GM13976 (cell line): ENCODE measurements around the gene KCNH1.

ENCODE experiments used
- DNase-seq: peaks from one replicate; pipeline ENCODE4 v3.0.0; 2012; ENCODE audit warnings: low spot score
- in situ Hi-C: fragments of 300-500 bp; cut with MboI; formaldehyde crosslinking; loops from one replicate; pipeline ENCODE4 v1.12.0; 2022; ENCODE audit warnings: low sequenced_read_pairs, mixed read lengths, inconsistent platforms; ENCODE audit not compliant: unreplicated experiment
- TF ChIP-seq, protein P1 (sequence below): IDR thresholded peaks from 2 replicates; pipeline ENCODE4 v1.5.1; 2012; ENCODE audit warnings: borderline replicate concordance, mild to moderate bottlenecking; ENCODE audit not compliant: insufficient read depth; ENCODE audit errors: extremely low read depth, missing control alignments, control extremely low read depth

Gene KCNH1

DNA sequence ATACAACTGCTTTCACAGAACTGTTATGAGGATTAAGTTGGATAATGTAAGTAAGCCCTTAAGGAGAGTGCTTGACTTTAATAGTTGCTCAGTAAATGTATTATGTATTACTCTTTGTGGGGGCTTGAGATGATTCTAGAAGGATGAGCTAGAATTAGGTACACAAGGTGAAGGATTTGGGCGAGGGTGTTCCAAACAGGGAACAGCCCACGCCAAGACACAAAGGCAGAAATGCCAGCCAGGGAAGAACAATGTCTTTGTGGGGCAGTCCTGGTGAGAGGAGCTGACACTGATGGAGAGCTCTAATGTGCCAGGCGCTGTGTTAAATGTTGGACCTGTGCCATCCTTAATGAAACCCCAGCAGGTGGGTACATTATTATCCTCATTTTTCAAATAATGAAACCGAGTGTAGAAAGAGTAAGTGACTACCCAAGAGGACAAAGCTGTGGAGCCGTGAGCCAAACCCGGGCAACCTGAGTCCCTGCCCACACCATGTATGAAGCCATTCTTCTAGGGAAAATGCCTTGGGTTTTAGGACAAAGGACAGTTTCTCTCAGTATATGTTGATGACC is 442.8 kb downstream of the KCNH1 start:
- TF ChIP-seq, protein P1, sequence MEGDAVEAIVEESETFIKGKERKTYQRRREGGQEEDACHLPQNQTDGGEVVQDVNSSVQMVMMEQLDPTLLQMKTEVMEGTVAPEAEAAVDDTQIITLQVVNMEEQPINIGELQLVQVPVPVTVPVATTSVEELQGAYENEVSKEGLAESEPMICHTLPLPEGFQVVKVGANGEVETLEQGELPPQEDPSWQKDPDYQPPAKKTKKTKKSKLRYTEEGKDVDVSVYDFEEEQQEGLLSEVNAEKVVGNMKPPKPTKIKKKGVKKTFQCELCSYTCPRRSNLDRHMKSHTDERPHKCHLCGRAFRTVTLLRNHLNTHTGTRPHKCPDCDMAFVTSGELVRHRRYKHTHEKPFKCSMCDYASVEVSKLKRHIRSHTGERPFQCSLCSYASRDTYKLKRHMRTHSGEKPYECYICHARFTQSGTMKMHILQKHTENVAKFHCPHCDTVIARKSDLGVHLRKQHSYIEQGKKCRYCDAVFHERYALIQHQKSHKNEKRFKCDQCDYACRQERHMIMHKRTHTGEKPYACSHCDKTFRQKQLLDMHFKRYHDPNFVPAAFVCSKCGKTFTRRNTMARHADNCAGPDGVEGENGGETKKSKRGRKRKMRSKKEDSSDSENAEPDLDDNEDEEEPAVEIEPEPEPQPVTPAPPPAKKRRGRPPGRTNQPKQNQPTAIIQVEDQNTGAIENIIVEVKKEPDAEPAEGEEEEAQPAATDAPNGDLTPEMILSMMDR, result no peak
- in situ Hi-C loops, result no loop called here
- no peak for DNase-seq

DNA sequence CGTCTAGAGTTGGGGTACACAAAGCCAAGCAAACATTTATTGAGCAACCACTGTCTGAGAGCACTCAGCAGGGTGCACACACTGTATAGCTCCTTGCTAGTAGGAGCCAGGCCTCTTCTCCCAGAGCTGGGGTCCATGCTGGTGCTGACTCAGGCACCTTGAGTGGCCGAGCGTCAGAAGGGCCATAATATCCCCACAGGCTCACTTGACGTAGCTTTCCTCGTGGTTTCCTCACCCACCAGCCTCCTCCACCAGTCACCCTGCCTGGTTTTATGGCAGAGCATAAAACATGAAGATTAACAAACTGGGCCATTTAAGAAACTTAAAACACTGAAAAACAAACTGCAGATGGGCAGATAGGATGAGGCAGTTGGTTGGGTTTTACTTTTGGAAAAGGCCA is 443.7 kb downstream of the KCNH1 start:
- in situ Hi-C loops, result no loop called here
- TF ChIP-seq, protein P1, result no peak
- no peak for DNase-seq

DNA sequence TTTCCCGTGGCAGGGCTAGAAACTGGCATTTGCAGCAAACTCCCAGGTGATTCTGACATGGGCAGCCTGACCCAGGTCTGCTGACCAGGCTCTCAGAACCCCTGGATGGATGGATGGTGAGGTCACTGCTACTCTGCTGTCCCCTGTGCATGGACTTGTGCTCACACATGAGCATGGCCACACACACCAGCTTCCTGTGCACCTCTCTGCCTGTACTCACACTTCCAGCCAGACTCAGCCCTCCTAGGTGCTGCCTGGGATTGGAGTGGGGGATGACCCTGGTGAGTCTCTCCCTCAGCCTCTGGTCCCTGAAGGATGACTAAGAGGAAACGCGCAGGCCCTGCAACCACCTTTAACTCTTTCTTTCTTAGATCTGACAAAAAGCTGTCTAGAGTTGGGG is 444.1 kb downstream of the KCNH1 start:
- in situ Hi-C loops, result no loop called here
- DNase-seq, result no peak
- TF ChIP-seq, protein P1, result no peak

DNA sequence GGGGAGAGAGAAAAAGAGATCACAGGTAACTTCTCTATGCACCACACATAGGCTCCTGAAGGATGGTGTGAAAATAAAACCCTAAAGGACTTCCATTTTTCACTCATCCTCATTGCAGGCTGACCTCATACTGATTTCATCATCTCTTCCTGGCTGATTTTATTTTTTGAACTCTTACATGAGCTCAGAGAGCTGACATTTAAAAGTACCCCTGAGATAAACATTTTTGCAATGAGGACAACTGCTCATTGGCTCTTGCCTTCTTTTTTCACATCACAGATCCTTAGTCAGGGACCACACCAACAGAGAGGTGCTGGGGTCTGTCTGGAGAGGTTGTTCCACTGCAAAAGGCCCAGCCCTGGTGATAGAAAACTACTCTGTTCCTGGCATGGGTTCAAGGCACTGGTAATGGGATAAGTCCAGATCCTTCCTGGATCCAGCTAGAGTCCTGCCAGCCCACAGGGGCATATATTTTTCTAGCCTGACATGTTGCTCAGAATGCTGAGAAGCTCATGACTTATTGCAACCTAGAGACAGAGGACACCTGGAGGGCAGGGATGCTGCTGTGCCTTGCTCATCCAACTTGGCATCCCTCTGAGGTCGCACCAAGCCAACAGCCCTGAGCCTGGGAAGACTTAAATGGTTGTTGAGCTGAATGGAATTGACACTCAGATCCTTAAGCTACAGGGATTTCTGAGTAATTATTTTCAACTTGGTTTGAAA is 445.3 kb downstream of the KCNH1 start:
- TF ChIP-seq, protein P1, result no peak
- in situ Hi-C loops, result no loop called here
- no peak for DNase-seq

DNA sequence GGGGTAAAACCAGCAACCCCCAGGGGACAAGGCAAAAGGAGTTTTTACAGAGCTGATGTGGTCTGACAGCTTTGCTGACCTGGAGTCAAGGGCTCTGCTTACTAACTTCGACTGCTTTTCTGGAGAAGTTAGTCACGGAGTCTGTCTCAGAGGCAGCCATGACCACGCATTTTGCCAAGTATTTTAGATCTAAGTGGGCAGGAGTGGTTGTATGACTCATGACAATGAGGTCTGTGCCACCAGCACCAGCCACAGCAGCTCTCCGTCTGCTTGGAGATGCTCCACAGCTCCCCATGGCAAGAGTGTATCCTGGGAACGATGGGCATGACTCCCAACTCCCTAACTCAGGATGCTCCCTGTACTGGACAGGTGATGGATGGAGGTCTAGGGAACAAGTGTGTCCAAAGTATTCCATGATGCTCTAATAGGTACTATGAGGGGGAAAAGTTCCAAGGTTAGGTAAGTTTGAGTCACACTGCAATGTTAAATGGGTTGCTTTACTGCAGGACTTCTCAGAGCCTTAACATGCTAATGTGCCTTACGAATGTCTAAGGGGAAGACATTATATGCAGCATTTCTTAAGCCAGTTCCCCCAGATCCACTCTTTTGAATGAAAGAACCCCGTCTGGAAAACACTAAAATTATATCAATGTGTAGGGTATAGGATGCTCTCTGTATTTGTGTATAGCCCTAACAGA is 446.2 kb downstream of the KCNH1 start:
- in situ Hi-C loops, result no loop called here
- no peak for DNase-seq
- TF ChIP-seq, protein P1, result no peak

DNA sequence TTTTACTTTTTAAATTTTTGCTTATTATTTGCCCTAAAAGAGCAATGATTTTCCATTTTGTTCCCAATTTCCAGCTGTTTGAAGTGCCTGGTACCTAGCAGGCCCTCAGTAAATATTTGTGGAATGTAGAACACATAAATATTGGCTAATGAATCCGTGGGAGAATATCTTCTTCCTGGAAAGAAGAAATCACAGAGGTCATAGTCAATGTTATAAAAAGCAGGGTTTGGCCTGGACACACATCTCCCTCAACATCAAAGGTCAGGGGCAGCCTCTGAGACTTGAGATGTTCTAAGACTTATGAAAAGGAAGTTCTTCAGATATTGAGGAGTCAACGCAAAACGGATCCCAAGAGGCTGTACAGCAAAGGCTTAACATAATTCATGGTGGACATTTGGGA is 447.1 kb downstream of the KCNH1 start:
- TF ChIP-seq, protein P1, result no peak
- DNase-seq, result no peak
- in situ Hi-C loops, result no loop called here
